ENCODE measurements around the gene FER1L5. TPM values are rescaled to one million over a fixed set of nuclear protein-coding genes. Genes with fewer than 3 reads are reported as not detected.

Gene FER1L5
- total RNA-seq, 1 donor from 2014 or later: 0.05 TPM

- no peak for DNase-seq
- TF ChIP-seq CTCF (IDR thresholded peaks at IDR 0.05; ENCODE audit: borderline replicate concordance): no peak
- no peaks in the 10 kb centered on the region for H3K36me3 ChIP-seq
- no peak overlapping the region for H3K27ac ChIP-seq (replicated peaks)
- no peaks in the 10 kb centered on the region for H3K27me3 ChIP-seq (ENCODE audit: low read depth)
- H3K4me3 ChIP-seq: no peak overlapping the region
- intact Hi-C loops (cut with micrococcal nuclease): no loop called here
- no peaks in the 10 kb centered on the region for H3K9me3 ChIP-seq (replicated peaks)
- peaks cover 13% of the 10 kb centered on the region for H3K4me1 ChIP-seq
These were observed 45.4 kb downstream of the FER1L5 start for GRCh38 chr2:96687711-96688640.

DNA sequence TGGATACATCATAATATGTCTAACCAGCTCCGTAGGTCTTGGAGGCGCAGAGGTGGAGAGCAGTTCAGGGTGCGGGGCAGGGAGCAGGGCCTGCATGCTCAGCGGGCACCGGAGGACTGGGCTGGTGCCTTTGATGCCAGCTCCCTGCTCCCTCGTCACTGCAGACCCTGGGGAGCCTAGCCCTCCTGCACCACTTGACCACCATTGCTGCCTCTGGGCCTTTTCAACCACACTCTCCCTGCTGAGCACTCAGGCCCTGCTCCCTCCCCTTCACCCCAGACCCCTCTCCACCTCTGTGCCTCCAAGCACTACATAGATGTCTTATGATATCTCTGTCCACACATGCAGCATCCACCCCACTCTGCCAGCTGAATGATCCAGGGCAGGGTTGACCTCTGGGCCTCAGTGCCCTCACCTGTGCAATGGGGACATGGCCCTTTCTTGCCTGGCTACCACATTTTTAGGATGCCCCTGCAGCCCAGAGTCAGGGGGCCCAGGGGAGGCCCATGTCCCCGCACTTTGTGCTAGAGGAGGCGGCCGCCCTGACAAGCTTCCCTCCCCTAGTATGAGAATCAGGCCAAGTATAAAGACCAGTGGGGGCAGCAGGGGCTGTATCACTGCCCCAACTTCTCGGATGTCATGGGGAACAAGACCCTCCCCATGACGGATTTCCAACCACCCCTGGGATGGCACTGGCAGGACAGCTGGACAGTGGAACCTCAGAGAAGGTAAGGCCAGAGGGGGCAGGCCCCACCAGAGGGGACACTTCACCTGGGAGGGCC, 46.3 kb downstream of the FER1L5 start:
- Histone ChIP-seq H3K27ac (replicated peaks) (no peak overlapping the region), H3K4me3 (no peak overlapping the region), H3K9me3 (replicated peaks) (no peaks in the 10 kb centered on the region), H3K4me1 (peaks cover 13% of the 10 kb centered on the region), H3K27me3 (ENCODE audit: low read depth) (no peaks in the 10 kb centered on the region), H3K36me3 (no peaks in the 10 kb centered on the region)
- no peak for DNase-seq
- intact Hi-C loops (cut with micrococcal nuclease): no loop called here
- TF ChIP-seq CTCF (IDR thresholded peaks at IDR 0.05; ENCODE audit: borderline replicate concordance): no peak

- Histone ChIP-seq H3K9me3 (replicated peaks) (no peaks in the 10 kb centered on the region), H3K27me3 (ENCODE audit: low read depth) (no peaks in the 10 kb centered on the region), H3K4me3 (no peak overlapping the region), H3K27ac (replicated peaks) (no peak overlapping the region), H3K36me3 (no peaks in the 10 kb centered on the region), H3K4me1 (peaks cover 13% of the 10 kb centered on the region)
- TF ChIP-seq CTCF (IDR thresholded peaks at IDR 0.05; ENCODE audit: borderline replicate concordance): no peak
- DNase-seq: no peak
- intact Hi-C loops (cut with micrococcal nuclease): no loop called here
These were observed 46.9 kb downstream of the FER1L5 start for GRCh38 chr2:96689431-96689991.

- intact Hi-C loops (cut with micrococcal nuclease): no loop called here
These were observed 47.9 kb downstream of the FER1L5 start for GRCh38 chr2:96690306-96691021.

More at GRCh38 chr2:96690306-96691021, 47.9 kb downstream of the FER1L5 start:
- Histone ChIP-seq H3K4me1 (peaks cover 10% of the 10 kb centered on the region), H3K27ac (replicated peaks) (no peak overlapping the region), H3K27me3 (ENCODE audit: low read depth) (no peaks in the 10 kb centered on the region), H3K4me3 (no peak overlapping the region), H3K36me3 (no peaks in the 10 kb centered on the region), H3K9me3 (replicated peaks) (no peaks in the 10 kb centered on the region)
- TF ChIP-seq CTCF (IDR thresholded peaks at IDR 0.05; ENCODE audit: borderline replicate concordance): no peak
- DNase-seq: no peak

Measured in left ventricle myocardium inferior (tissue), 1 donor.